H4 (cell line): ENCODE measurements around the gene NPY4R. TPM values are rescaled to one million over a fixed set of nuclear protein-coding genes. Genes with fewer than 3 reads are reported as not detected.
"Not testable (repeated sequence)": the region's sequence is repeated elsewhere in the genome, so short reads cannot be mapped to it uniquely, and the experiment has no call there.

Experiments
- DNase-seq: peaks from one replicate; pipeline ENCODE4 v3.0.0-alpha.2; 2015; ENCODE audit warnings: low spot score
- total RNA-seq: library from RNA; depleted of rRNA; stranded (reverse); fragments of >200 nt; shearing (Covaris generic); gene quantifications from 2 replicates; pipeline ENCODE4 v1.2.3, GENCODE V29; 2014; rRNA removed

NPY4R gene
- not detected in 2 replicates for total RNA-seq

GRCh38 chr10:46465765-46466164, at the start of gene NPY4R:
NPY4R (minus strand) TSS chr10:46465958; CDS start chr10:46462635, 3,323 bp downstream.
- DNase-seq, result not testable (repeated sequence)

GRCh38 chr10:46515366-46515765, 49.6 kb upstream of the NPY4R start:
- no peak for DNase-seq

GRCh38 chr10:46514899-46515298, 49.1 kb upstream of the NPY4R start:
- no peak for DNase-seq

- no peak for DNase-seq
Measured at GRCh38 chr10:46514431-46514861, 48.7 kb upstream of the NPY4R start.

- DNase-seq, result not testable (repeated sequence)
Measured at GRCh38 chr10:46513333-46513732, 47.6 kb upstream of the NPY4R start.

- DNase-seq, result not testable (repeated sequence)
Measured at GRCh38 chr10:46512725-46513124, 47.0 kb upstream of the NPY4R start.

- DNase-seq, result not testable (repeated sequence)
Measured at GRCh38 chr10:46512002-46512401, 46.2 kb upstream of the NPY4R start.

- not testable (repeated sequence) for DNase-seq
Measured at GRCh38 chr10:46499990-46500389, 34.2 kb upstream of the NPY4R start.

- DNase-seq, result not testable (repeated sequence)
Measured at GRCh38 chr10:46498985-46499703, 33.4 kb upstream of the NPY4R start.

GRCh38 chr10:46497878-46498277, 32.1 kb upstream of the NPY4R start:
- DNase-seq, result not testable (repeated sequence)

GRCh38 chr10:46497401-46497800, 31.6 kb upstream of the NPY4R start:
- DNase-seq, result not testable (repeated sequence)

GRCh38 chr10:46491364-46492114, 25.8 kb upstream of the NPY4R start:
- not testable (repeated sequence) for DNase-seq

GRCh38 chr10:46490285-46490684, 24.5 kb upstream of the NPY4R start:
- peak; percentile 0 for DNase-seq

GRCh38 chr10:46486459-46486858, 20.7 kb upstream of the NPY4R start:
- DNase-seq, result not testable (repeated sequence)

- not testable (repeated sequence) for DNase-seq
Measured at GRCh38 chr10:46474746-46475320, 9.1 kb upstream of the NPY4R start.

- DNase-seq, result not testable (repeated sequence)
Measured at GRCh38 chr10:46473758-46474157, 8.0 kb upstream of the NPY4R start.

- not testable (repeated sequence) for DNase-seq
Measured at GRCh38 chr10:46470134-46470533, 4.4 kb upstream of the NPY4R start.

- DNase-seq, result not testable (repeated sequence)
Measured at GRCh38 chr10:46468119-46468809, 2.5 kb upstream of the NPY4R start.

GRCh38 chr10:46463608-46464007, 2.1 kb downstream of the NPY4R start:
- not testable (repeated sequence) for DNase-seq

GRCh38 chr10:46462276-46462675, 3.5 kb downstream of the NPY4R start:
- DNase-seq, result not testable (repeated sequence)

GRCh38 chr10:46459579-46459978, 6.2 kb downstream of the NPY4R start:
- DNase-seq, result not testable (repeated sequence)

- not testable (repeated sequence) for DNase-seq
Measured at GRCh38 chr10:46457071-46457470, 8.7 kb downstream of the NPY4R start.
